HUDEP-2 (cell line): ENCODE data around the gene EIF5.

Experiments used
- DNase-seq, 76 experiments: peaks; one replicate each; lab custom pipeline; 2025; ENCODE audit not compliant: unreplicated experiment in 76 of 76; lab: John Stamatoyannopoulos, UW

EIF5 gene

GRCh38 chr14:103333754-103334643, at the start of gene EIF5:
TSS of gene EIF5 (plus strand) at chr14:103334237. CDS start at chr14:103335861, 1,624 bp downstream.
- peak; percentile 68 to 99 (median 97) for DNase-seq

GRCh38 chr14:103284574-103285467, 49.2 kb upstream of the EIF5 start:
- DNase-seq = no peak

GRCh38 chr14:103286460-103286859, 47.6 kb upstream of the EIF5 start:
- DNase-seq = no peak

GRCh38 chr14:103286968-103287850, 46.8 kb upstream of the EIF5 start:
- no peak for DNase-seq

GRCh38 chr14:103288076-103288766, 45.8 kb upstream of the EIF5 start:
- DNase-seq = no peak

- DNase-seq = no peak
These were observed 44.0 kb upstream of the EIF5 start for GRCh38 chr14:103290056-103290455.

- DNase-seq = no peak
These were observed 43.5 kb upstream of the EIF5 start for GRCh38 chr14:103290494-103290893.

GRCh38 chr14:103290961-103291360, 43.1 kb upstream of the EIF5 start:
- no peak for DNase-seq

- peak in 58 of 76 experiments; percentile 3 to 77 (median 48) for DNase-seq
These were observed 41.3 kb upstream of the EIF5 start for GRCh38 chr14:103292426-103293374.

- DNase-seq = no peak
These were observed 40.6 kb upstream of the EIF5 start for GRCh38 chr14:103293465-103293864.

GRCh38 chr14:103294091-103294490, 39.9 kb upstream of the EIF5 start:
- DNase-seq = no peak

- DNase-seq = peak in 1 of 76 experiments; percentile 10
These were observed 38.0 kb upstream of the EIF5 start for GRCh38 chr14:103296007-103296406.

GRCh38 chr14:103296987-103297386, 37.0 kb upstream of the EIF5 start:
- peak in 3 of 76 experiments; percentile 4 to 19 (median 7) for DNase-seq

GRCh38 chr14:103298620-103299019, 35.4 kb upstream of the EIF5 start:
- peak in 9 of 76 experiments; percentile 4 to 20 (median 15) for DNase-seq

- DNase-seq = peak in 10 of 76 experiments; percentile 5 to 20 (median 10)
These were observed 32.3 kb upstream of the EIF5 start for GRCh38 chr14:103301512-103302354.

GRCh38 chr14:103302966-103303365, 31.1 kb upstream of the EIF5 start:
- DNase-seq = no peak

GRCh38 chr14:103304706-103305105, 29.3 kb upstream of the EIF5 start:
- no peak for DNase-seq
